GM19240 (cell line): Measurements from ENCODE around the gene GSG1L.

Experiments used
- DNase-seq: peaks from one replicate; pipeline ENCODE4 v3.0.0; 2011; ENCODE audit warnings: low spot score; ENCODE audit not compliant: insufficient read length

GSG1L gene

DNA sequence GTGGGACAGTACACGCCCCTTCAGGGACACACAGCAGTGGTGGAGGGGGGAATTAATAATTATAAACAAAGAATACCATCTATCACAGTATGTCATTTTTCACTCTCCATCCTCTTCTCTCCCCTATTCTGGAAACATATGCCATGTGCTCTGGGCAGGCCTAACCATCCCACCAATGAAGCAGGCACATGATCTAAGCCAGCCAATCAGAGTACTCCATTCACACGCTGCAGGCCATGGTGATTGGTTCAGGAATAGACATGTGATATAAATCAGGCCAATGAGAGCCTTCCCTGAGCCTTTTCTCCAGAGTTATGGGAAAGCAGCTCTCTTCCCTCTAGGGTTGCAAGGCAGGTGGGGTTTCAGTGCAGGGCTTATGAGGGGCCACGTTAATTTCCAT lies 36.5 kb downstream of the GSG1L start:
- no peak for DNase-seq

DNA sequence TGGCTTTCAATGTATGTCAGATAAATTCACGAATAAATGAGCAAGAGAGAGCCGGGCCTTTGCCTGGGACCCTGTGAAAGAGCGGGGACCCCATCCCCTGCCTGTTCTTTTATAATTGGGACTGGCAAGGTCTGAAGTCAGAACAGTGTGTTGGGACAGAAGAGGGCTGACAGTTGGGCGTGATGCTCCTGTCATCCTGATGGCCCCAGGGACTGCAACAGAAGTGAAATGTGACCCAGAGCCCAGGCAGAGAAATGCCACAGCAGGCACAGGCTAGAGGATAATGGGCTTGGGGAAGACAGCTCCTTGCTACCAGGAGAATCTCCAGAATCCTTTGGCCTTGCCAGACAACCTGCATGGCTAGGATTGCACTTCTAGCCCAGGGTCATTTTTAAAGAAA lies 37.9 kb downstream of the GSG1L start:
- no peak for DNase-seq

DNA sequence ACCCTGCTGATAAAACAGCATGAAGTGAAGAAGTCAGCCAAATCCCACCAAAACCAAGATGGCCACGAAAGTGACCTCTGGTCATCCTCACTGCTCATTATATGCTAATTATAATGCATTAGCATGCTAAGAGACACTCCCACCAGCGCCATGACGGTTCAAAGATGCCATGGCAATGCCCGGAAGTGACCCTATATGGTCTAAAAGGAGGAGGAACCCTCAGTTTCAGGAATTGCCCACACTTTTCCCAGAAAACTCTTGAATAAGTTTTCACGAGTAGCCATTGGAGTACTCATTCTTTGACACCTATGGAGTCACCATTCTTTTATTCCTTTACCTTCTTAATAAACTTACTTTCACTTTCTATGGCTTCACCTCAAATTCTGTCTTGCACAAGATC lies 44.3 kb downstream of the GSG1L start:
- DNase-seq: no peak

DNA sequence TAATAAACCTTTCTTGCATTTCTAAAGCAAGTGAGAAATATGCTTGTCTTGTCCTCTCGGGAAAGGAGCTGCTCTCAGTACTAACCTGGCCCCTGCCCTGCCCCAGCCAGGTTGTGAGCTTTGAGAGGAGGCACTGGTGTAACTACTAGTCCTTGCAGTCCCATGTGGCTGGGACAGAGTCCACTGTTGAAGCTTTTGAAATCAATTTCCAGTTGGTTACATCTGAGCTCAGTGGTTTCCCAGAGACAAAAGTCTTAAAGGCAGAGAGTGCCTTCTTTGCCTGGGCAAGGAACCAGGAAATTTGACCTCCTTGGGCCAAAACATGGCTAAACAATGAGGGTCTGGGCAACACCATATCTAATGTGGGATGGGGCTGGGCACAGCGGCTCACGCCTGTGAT lies 48.7 kb downstream of the GSG1L start:
- DNase-seq: no peak

DNA sequence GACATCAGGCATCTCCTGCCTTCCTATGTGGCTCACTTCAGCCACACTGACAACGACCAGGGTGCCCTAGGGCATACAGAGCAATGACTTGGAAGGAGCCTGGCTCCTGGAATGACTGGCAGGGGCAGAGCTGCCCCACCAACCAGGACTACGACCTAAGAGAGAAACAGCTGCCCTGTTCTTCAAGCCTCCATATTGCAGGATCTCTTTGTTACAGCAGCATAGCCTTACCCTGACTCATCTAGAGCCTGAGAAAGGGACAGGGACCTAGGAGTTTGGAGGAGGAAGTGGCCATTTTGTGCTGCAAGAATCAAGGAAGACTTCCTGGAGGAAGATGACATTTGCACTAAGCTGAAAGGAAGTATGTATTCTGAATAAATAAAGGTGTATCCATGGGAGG lies 49.6 kb downstream of the GSG1L start:
- DNase-seq: no peak

DNA sequence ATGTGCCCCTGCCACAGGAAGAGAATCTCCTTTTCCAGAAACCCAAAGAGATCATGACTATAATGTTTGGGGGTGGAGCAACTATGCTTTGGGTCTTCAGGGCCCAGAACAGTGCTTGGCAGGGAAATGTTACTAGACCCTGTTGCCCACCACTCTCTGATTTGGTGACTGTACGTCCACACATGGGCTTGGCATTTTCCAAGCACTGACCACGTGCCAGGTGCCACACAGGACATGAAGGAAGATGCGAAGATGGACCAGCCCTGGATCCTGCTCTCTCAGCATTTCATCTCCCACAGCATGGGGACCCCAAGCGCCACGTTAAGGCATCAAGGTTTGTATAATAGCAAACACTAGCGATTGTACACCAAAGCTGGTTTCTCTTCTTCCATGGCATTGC lies 50.1 kb downstream of the GSG1L start:
- no peak for DNase-seq

DNA sequence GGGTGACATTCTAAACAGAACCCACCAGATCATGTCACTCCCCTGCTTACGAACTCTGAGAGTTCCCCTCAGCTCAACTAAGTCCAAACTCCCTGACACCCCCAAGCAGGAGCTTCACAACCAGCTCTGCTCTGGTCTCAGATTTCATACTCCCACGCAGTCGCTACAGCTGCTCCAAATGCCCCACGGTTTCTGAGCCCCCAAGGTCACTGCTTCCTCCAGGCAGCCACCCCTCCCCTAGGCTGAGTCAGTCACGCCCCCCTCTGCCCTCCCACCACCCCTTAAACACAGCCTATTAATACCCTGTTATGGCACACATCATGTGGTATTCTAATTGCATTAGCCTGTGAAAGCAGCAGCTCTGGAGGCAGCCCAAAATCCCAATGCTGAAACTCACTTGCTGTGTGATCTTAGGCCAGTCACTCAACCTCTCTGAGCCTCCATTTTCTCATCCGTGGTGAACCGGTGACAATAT lies 51.5 kb downstream of the GSG1L start:
- no peak for DNase-seq

DNA sequence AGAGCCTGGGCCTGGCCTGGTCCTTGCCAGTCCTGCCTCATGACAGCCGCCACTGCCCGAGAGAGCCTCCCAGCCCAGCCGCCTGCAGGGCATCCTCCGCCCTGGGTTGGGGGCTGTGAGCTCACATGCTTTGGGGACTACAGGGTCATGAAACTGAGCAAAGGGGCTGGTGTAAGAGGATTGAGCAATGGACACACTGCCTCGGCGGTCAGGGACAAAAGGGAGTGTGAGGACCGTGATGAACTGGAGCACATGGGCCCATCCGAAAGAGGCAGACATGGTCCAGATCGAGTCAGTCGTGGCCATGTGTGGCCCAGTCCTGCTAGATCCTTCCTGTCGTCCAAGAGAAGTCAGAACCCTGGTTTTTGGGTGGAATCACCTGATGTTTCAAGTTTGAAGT lies 52.3 kb downstream of the GSG1L start:
- DNase-seq: no peak

DNA sequence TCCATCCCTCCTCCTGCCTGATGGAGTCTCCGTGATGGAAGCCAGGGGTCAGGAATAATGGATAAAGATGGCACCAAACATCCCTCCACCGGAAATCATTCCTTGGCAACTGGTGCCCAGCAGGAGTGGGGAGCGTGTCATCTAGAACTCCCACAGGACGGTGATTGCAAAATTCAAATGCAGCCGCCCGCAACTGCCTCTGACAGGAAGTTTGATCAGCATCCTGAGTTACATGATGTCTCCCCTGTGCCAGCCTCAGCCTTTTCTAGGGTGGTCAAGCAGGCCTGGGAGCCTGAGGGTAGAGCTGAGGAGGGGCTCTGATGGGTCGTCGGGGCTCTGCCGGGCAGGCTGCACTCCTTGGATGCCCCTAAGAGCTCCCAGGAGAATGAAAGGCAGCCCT lies 52.8 kb downstream of the GSG1L start:
- DNase-seq: no peak

DNA sequence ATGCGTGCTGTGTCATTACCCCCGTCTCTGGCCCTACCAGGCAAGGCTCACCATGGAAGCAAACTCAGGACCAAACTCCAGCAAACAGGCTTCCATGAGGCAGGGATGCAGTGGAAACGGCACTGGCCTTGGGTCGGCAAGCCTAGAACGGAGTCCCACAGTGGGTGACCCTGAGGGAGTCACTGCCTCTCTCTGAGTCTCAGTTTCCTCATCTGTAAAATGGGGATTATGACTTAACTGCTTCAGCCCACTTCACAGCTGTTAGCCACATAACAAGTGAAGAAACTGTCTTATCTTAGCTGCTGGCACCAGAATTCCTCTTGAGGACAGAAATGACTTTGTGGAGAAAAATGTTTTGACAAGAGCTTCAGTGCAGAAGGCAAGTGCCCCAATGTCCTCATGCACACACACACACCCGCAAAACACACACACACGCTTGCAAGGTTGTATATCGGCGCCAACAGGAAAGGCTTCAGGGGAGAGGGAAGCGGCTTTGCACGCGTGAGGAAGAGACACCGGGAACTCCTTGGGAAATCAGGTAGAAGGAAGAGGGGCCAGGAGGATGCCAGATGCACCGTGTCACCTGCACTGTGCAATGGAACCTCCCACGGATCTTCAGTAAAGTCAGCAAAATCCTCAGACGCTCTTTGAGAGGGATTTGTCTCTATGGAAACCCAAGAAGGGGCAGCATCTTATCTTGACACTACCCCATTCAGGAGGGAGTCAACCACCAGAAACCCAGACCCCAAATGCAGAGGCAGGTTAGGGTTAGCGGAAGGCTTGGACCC lies 53.7 kb downstream of the GSG1L start:
- DNase-seq: no peak

DNA sequence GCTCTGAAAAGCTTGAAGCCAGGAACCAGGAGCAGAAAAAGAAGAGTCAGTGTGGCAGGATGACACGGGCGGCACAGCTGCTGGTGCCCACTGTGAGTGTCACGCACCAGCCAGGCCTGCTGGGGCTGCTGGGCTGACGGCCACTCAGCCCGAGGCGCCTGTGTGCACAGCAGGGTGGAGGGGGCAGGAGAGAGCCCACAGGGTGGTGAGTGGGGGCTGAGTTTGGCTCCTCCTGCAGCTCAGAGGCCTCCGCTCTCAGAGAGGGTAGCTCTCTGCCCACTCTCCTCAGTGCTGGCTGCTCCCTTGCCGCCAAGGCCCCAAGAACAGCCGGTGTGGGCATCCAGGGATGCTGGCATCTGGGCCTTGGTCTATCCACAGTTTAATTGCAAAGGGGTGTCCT lies 59.6 kb downstream of the GSG1L start:
- no peak for DNase-seq

DNA sequence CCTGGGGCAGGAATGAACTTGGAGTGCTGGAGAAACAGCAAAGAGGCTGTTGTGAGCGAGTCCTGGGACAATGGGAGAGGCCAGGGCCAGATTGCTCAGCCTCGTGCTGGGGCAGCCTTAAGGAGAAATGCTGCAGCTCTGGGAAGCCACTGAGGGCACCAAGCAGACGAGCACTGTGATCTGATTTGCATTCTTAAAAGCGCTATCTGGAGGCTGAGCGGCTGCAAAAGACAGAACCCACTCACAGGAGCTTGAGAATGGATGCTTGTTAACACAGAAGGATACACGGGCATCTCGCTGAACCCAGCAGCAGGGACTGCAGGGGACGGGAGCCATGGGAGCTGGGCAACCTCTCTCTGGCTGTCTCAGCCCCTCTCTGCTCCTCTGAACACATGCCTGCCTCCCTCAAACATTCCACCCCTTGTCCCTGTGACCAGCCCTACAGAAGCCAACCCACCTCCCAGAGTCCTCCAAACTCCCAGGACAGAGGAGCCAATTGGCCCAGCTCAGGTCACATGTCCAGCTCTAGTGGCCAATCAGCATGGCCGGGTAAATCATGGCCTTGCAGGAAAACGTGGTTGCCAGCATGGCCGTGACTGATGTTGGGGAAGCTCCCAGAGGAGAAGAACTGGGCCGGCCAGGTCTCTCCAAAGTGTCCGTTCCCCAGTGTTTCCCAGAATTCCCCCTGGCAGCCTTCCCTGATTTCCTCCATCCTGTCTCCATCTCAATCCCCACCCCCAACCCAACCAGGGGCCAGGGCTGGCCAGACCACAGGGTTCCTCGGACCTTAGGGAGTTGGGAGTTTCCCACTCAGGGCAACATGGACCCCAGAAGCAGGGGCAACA lies 60.3 kb downstream of the GSG1L start:
- no peak for DNase-seq

DNA sequence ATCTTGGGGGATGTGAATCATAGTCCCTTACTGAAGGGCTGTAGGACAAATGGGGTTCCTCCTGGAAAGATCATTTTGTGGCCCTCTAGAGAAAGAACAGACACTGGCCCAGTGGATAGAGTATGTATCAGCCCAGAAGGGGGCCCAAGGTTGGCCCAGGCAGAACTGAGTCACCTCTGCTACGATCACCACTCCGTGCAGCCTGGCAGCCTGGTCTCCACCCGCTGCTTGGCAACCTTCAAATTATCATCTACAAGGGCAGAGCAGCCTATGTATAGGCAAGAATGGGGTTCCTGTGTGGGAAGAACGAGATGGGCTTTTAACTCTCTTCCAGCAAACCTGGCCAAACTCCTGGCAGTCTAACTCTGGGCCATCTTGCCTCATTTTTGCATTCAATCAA lies 61.9 kb downstream of the GSG1L start:
- DNase-seq: no peak

DNA sequence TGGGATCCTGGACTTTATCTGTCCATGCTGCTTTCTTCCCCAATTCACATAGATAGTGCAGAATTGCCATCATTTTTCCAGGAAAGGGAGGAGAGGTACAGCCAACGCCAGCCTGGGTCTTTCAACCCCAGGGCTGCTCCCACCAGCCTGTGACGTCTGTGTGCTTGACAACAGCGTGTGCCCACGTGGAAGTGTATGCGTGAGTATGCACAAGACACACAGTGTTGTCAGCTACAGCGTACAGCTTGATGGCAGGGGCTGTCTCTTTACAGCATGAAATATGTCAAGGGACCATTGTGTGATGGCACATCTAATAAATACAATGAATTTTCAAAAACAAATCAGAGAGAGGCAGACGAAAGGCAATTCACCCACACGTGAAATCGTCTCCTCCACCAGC lies 62.3 kb downstream of the GSG1L start:
- no peak for DNase-seq

DNA sequence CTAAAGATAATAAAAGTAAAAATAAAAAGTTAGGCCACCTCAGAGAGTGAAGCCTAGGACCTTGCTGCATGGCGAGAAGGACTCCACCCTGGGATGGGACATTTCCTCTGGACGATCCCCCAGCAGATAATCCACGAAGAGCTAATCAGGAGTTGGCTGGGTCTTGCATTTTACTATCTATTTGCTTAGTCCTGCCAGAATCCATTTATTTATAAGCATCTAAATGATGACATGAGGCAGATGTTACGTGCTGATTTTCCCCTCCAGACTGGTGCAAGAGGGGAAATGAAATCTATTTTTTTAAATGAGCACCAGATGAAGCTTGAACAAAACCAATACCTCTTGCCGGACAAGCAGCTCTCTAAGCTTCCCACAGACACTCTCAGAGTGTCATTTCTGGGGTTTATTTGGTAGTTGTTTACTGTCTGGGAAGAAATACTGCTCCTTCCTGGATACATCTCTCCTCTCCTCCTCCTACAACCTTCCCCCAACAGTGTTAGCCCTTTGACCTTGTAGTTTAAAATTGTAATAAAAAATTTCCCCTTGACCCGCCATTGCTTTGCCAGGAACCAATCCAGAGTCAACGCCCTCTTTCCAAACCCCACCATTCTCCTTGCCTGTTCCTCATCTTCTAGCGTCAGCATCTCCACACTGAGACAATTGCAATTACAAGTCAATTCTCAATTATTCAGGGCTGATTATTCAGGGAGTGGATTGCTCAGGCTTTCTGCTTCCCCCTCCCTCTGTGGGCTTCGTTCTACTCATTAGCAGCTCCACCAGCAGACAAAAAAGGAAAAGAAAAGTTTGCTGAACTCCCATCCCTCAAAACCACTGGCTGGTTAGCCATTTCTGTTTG lies 63.0 kb downstream of the GSG1L start:
- no peak for DNase-seq

DNA sequence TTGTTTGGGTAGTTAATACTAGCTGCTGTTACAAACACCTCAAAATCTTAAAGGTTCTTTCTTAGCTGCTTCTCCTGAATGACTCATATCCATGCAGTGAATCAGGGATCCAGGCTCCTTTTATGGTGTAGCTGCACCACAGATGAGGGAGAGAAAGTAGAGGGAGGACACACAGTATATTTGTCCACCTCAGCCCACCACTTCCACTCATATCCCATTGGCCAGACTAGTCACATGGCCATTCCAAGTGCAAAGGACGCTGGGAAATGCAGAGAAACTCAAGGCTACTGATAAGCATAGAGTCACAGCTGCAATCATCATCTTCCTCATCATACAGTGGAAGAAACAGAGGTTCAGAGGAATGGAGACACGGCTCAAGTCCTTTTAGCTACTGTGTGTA lies 63.8 kb downstream of the GSG1L start:
- no peak for DNase-seq

DNA sequence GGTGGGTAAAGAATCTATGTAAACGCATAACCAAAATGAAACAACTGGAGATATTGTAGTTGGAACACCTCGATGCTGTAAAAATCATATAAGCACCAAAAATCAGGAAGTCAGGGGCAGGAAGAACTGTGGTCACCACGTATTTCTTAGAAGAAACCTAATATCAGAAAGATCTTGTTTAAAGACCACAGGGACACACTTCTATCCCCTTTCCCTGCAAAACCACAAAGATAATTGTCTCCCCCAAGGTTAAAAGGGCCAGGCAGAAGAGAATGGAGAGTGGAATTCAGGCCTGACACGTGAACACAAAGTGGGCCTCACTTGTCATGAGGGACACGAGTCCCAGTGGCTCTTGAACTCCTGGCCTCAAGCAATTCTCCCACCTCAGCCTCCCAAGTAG lies 68.1 kb downstream of the GSG1L start:
- no peak for DNase-seq

DNA sequence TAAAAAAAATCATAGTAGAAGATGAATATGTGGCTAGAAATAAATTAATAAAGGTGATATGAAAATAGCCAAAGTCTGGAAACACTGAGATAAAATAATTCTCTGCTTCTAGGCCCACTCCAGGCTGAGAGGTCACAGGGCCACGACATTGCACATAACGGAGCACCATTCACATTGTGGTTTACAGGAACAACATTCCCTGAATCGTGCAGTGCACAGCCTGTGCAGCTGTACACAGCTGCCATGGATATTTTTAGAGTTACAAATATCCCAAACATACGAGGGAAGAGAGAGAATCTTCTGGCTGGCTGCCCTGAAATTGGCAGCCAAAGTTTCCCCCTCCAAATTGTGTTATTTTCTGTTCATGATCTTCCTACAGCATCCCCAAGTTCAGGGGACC lies 68.8 kb downstream of the GSG1L start:
- no peak for DNase-seq

DNA sequence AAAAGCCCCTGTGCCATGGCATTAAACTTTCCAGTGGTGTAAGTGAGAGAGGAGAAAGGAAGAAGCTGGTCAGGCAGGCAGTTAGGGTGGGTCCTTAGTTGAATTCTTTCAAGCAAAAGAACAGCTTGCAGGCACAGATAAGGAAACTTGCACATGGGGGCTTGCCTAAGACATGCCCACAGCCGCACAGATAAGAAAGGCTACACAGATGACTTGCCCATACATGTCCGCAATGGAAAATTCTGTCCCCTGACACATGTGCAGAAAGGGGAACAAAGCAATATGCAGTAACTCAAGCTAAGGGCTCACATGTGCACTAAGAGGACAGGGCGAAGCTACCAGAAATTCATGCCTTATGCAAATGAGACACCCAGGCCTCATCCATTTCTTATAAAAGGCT lies 69.9 kb downstream of the GSG1L start:
- no peak for DNase-seq

DNA sequence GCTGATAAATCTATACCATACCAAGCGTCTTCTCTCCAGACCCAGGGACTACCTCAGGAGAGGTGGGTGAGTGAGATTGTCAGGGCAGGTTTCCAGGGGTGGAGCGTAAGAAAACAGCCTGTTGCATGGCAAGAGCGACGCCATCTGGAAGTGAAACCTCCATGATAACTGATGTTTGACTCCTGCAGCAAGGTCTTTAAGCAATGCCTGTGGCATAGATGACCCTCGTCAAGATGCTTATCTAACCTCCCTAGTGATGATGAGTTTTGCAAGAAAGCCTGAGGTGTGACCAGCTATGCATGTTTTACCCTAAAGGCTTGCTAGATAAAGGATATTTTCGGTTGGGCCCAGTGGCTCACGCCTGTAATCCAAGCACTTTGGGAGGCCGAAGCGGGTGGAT lies 71.6 kb downstream of the GSG1L start:
- DNase-seq: no peak

DNA sequence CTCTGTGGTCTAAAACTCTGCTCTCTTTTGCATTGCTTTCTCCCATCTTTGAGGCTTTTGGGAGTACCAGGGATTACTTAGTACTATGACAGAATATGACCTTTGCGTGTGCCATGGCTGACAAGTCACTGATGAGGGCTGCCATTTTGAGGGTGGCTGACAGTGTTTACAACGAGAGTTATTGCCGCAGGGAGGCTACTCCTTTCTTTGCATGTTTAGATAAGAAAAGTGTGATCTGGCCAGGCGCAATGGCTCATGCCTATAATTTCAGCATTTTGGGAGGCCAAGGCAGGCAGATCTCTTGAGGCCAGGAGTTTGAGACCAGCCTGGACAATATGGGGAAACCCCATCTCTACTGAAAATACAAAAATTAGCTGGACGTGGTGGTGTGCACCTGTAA lies 77.5 kb downstream of the GSG1L start:
- no peak for DNase-seq

DNA sequence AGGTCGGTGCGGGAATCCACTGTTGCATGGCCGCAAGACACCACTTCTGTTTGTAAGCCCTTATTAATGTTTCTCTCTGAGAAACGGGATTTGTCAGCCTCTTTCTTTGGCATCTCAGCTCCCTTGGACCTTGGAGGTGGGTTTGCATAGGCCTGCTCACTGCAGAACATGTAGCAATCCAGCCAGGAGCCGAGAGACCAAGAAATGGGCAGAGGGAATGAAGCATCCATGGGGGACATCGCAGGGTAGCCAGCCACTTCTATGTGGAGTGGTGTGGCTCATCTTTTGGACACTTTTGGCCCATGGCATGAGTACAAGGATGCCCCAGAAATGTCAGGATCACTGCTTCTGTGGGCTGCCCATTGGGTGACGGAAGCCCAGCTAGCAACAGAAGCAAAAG lies 79.4 kb downstream of the GSG1L start:
- DNase-seq: no peak
